K562 (cell line): ENCODE measurements around the gene LMTK2. TPM values are rescaled to one million over a fixed set of nuclear protein-coding genes. Genes with fewer than 3 reads are reported as not detected.

ENCODE experiments used
- ATF7 ChIP-seq: fragments of 450-650 bp; IDR thresholded peaks from 2 replicates; pipeline ENCODE4 v1.7.1; 2014; ENCODE audit warnings: mild to moderate bottlenecking, moderate library complexity
- BCL6 ChIP-seq: fragments of 250-450 bp; sonication (Bioruptor Pico); IDR thresholded peaks from 2 replicates; pipeline ENCODE4 v1.4.0; 2020
- CHAMP1 ChIP-seq: fragments of 450-650 bp; IDR thresholded peaks from 2 replicates; pipeline ENCODE4 v1.6.1; 2016; ENCODE audit warnings: mild to moderate bottlenecking
- CSDE1 ChIP-seq, 2 experiments: fragments of 450-650 bp; IDR thresholded peaks; 2 replicates each; pipeline ENCODE4 v1.6.1; 2016; ENCODE audit warnings: mild to moderate bottlenecking in 1 of 2
- CTBP1 ChIP-seq: fragments of 450-650 bp; IDR thresholded peaks from 2 replicates; pipeline ENCODE4 v1.6.1; 2016; ENCODE audit warnings: borderline replicate concordance
- ETV6 ChIP-seq, 3 experiments: fragments of 150-350 bp in 1 of 3; sonication (generic) in 1 of 3; formaldehyde crosslinking in 1 of 3; IDR thresholded peaks; 2 replicates each; pipeline versions ENCODE4 v1.6.1 to v1.8.0; 2014 to 2022; ENCODE audit warnings: borderline replicate concordance in 2 of 3, low read depth in 2 of 3, antibody characterized with exemption in 1 of 3, low read length in 1 of 3, mild to moderate bottlenecking in 1 of 3, missing genetic modification reagents in 1 of 3
- GTF2E2 ChIP-seq: fragments of 200-800 bp; sonication (Bioruptor generic); IDR thresholded peaks from 2 replicates; pipeline ENCODE4 v1.6.1; 2016; ENCODE audit warnings: missing genetic modification characterization, missing compliant biosample characterization
- HDGF ChIP-seq: fragments of 450-650 bp; IDR thresholded peaks from 2 replicates; pipeline ENCODE4 v1.6.1; 2016
- HEY1 ChIP-seq: fragments of 250-450 bp; sonication (Bioruptor Pico); IDR thresholded peaks from 2 replicates; pipeline ENCODE4 v1.5.0; 2020; ENCODE audit warnings: mild to moderate bottlenecking, moderate library complexity, borderline replicate concordance
- ILK ChIP-seq: fragments of 450-650 bp; IDR thresholded peaks from 2 replicates; pipeline ENCODE4 v1.6.1; 2016; ENCODE audit warnings: missing genetic modification characterization, low read depth, mild to moderate bottlenecking, missing compliant biosample characterization, moderate library complexity, borderline replicate concordance
- MEIS2 ChIP-seq: fragments of 450-650 bp; IDR thresholded peaks from 2 replicates; pipeline ENCODE4 v1.6.1; 2014; ENCODE audit warnings: mild to moderate bottlenecking; ENCODE audit not compliant: partially characterized antibody
- MITF ChIP-seq: IDR thresholded peaks from 2 replicates; pipeline ENCODE4 v1.6.1; 2014; ENCODE audit warnings: antibody characterized with exemption
- NFE2 ChIP-seq: IDR thresholded peaks from 2 replicates; pipeline ENCODE4 v1.6.1; 2014; ENCODE audit warnings: antibody characterized with exemption, low read depth
- PHB ChIP-seq: fragments of 250-450 bp; sonication (Bioruptor Pico); IDR thresholded peaks from 2 replicates; pipeline ENCODE4 v1.5.0; 2021
- TEAD2 ChIP-seq: fragments of 450-650 bp; IDR thresholded peaks from 2 replicates; pipeline ENCODE4 v1.6.1; 2016; ENCODE audit warnings: missing genetic modification characterization, control low read depth, missing compliant biosample characterization
- TSHZ1 ChIP-seq: fragments of 250-450 bp; sonication (Bioruptor Pico); IDR thresholded peaks from 2 replicates; pipeline ENCODE4 v1.4.0; 2020; ENCODE audit warnings: mild to moderate bottlenecking, moderate library complexity
- ZNF146 ChIP-seq: IDR thresholded peaks from one replicate; pipeline ENCODE4 v1.6.1; 2018; ENCODE audit warnings: missing compliant biosample characterization; ENCODE audit not compliant: unreplicated experiment
- ZNF165 ChIP-seq: fragments of 250-450 bp; sonication (Bioruptor Pico); IDR thresholded peaks from 2 replicates; pipeline ENCODE4 v1.4.0; 2020; ENCODE audit warnings: borderline replicate concordance
- ZNF445 ChIP-seq: fragments of 250-450 bp; sonication (Bioruptor Pico); IDR thresholded peaks from 2 replicates; pipeline ENCODE4 v1.4.0; 2020; ENCODE audit warnings: low read depth, mild to moderate bottlenecking, moderate library complexity
- ZNF764 ChIP-seq: fragments of 250-450 bp; sonication (Bioruptor Pico); IDR thresholded peaks from 2 replicates; pipeline ENCODE4 v1.4.0; 2020; ENCODE audit warnings: low read depth, mild to moderate bottlenecking, moderate library complexity
- ZSCAN32 ChIP-seq: fragments of 450-650 bp; formaldehyde crosslinking; IDR thresholded peaks from 2 replicates; pipeline ENCODE4 v1.4.0; 2020; ENCODE audit warnings: mild to moderate bottlenecking, moderate library complexity
- polyA plus RNA-seq, 8 experiments: library from polyadenylated mRNA; depleted of rRNA in 4 of 8; stranded (reverse) in 5 of 8; unstranded in 3 of 8; fragments of >200 nt; fragmentation: Nextera tagmentation in 2 of 8; fragmentation: Illumina TruSeq in 1 of 8; extraction: Ambion mirVana in 2 of 8; extraction: Trizol in 1 of 8; gene quantifications; 2 replicates each; pipeline versions ENCODE4 v1.2.1 to v1.2.3, GENCODE V29; 2011 to 2014; ENCODE audit warnings: inconsistent platforms in 1 of 8, missing spikeins in 1 of 8
- total RNA-seq, 7 experiments: library from RNA; depleted of rRNA in 6 of 7; stranded (reverse); fragments of >200 nt in 6 of 7; fragmentation: Illumina TruSeq in 2 of 7; extraction: Trizol in 2 of 7; gene quantifications; 2 replicates each; pipeline versions ENCODE4 v1.2.1 to v1.2.3, GENCODE V29; 2011 to 2021; ENCODE audit warnings: low replicate concordance in 1 of 7

The LMTK2 gene
- total and polyA plus RNA-seq, 9 of the 15 experiments (the other 6 are each of a cell fraction or from before 2014, with no cell fraction given) = 0.78 to 16.4 (median 6.3) TPM

- TF ChIP-seq ATF7 (peak; percentile 93), ZNF764 (CRISPR knock-in tag) (no peak), CTBP1 (peak; percentile 88), GTF2E2 (no peak), MEIS2 (peak; percentile 79), BCL6 (no peak), ZSCAN32 (CRISPR knock-in tag) (no peak), TSHZ1 (CRISPR knock-in tag) (no peak), PHB (CRISPR knock-in tag) (no peak), ZNF165 (CRISPR knock-in tag) (no peak), CSDE1 (IDR thresholded peaks at IDR 0.05) (peak in 1 of 2 experiments; percentile 71; a peak in 1 of 4 replicates), NFE2 (no peak; the same call in 1 of the 2 replicates), ILK (tag) (no peak), ZNF146 (CRISPR knock-in tag) (no peak), CHAMP1 (peak; percentile 62; the same call in 1 of the 2 replicates), HDGF (no peak), ZNF445 (CRISPR knock-in tag) (no peak), ETV6 (IDR thresholded peaks at IDR 0.05; ENCODE audit: borderline replicate concordance in 1 of 2, low read depth in 2 of 2, low read length in 1 of 2) (no peak), ETV6 (CRISPR knock-in tag; IDR thresholded peaks at IDR 0.05; ENCODE audit: borderline replicate concordance) (no peak), MITF (peak; percentile 67; the same call in 1 of the 2 replicates), HEY1 (CRISPR knock-in tag) (no peak), TEAD2 (tag) (no peak)
Measured at GRCh38 chr7:98106647-98107312, at the start of gene LMTK2 (continued).
